H1 (cell line): ENCODE results near the gene KCTD19. TPM values are rescaled to one million over a fixed set of nuclear protein-coding genes. Genes with fewer than 3 reads are reported as not detected.

Experiments
- CTCF ChIA-PET: fragments of 300-600 bp; sonication (Branson Sonifier 250); formaldehyde crosslinking; loops from one replicate; lab custom pipeline; 2021; ENCODE audit not compliant: partially characterized antibody; lab: Charles Lee
- POLR2A ChIA-PET: fragments of 300-600 bp; sonication (Branson Sonifier 250); formaldehyde crosslinking; loops from one replicate; lab custom pipeline; 2021; ENCODE audit warnings: inconsistent platforms; ENCODE audit not compliant: partially characterized antibody; lab: Charles Lee
- DNase-seq, 2 experiments: peaks; one replicate each; pipeline versions ENCODE4 v3.0.0 to v3.0.0-alpha.2; 2010 to 2022; ENCODE audit warnings: low spot score in 2 of 2, low read depth in 1 of 2, mixed read lengths in 1 of 2
- FAIRE-seq: peaks from 2 replicates; lab custom pipeline; 2011; peaks lifted over from hg19 to GRCh38; lab: Jason Lieb, UNC
- H2AFZ ChIP-seq: 2 replicates; pipeline ENCODE4 v1.8.1; 2012; ENCODE audit warnings: low read length, inconsistent platforms
- H2AK5ac ChIP-seq: 2 replicates; pipeline ENCODE4 v1.6.1; 2013; ENCODE audit warnings: low read depth, low read length
- H2BK120ac ChIP-seq: replicated peaks from 2 replicates; pipeline ENCODE3; 2013; ENCODE audit warnings: low read depth, low read length, inconsistent platforms
- H2BK12ac ChIP-seq: 2 replicates; pipeline ENCODE4 v1.6.1; 2013; ENCODE audit warnings: low read depth, low read length
- H2BK15ac ChIP-seq: 2 replicates; pipeline ENCODE4 v1.6.1; 2013; ENCODE audit warnings: low read length
- H2BK20ac ChIP-seq: 2 replicates; pipeline ENCODE4 v1.6.1; 2013; ENCODE audit warnings: low read length
- H2BK5ac ChIP-seq: 2 replicates; pipeline ENCODE4 v1.6.1; 2013; ENCODE audit warnings: low read depth, low read length
- H3K14ac ChIP-seq: 2 replicates; pipeline ENCODE4 v1.6.1; 2013; ENCODE audit warnings: inconsistent platforms; ENCODE audit not compliant: insufficient read length
- H3K18ac ChIP-seq: 2 replicates; pipeline ENCODE4 v1.6.1; 2013; ENCODE audit warnings: low read length; ENCODE audit errors: extremely low read depth
- H3K23ac ChIP-seq: 2 replicates; pipeline ENCODE4 v1.6.1; 2013; ENCODE audit warnings: inconsistent platforms; ENCODE audit not compliant: insufficient read length
- H3K23me2 ChIP-seq: 2 replicates; pipeline ENCODE4 v1.6.1; 2013; ENCODE audit warnings: low read depth, low read length
- H3K27ac ChIP-seq: 2 replicates; pipeline ENCODE4 v1.6.1; 2011; ENCODE audit warnings: low read depth, low read length, inconsistent platforms
- H3K27me3 ChIP-seq, 4 experiments: replicated peaks in 1 of 4; 1 replicate in 1 of 4; 2 replicates in 3 of 4; pipeline versions ENCODE4 v1.6.1 to v1.8.1; 2011 to 2013; ENCODE audit warnings: low read length in 3 of 4, mild to moderate bottlenecking in 3 of 4, inconsistent platforms in 2 of 4, mixed read lengths in 2 of 4, moderate library complexity in 1 of 4; ENCODE audit not compliant: control insufficient read depth in 3 of 4, insufficient read depth in 3 of 4; ENCODE audit errors: extremely low read depth in 1 of 4
- H3K36me3 ChIP-seq, 4 experiments: 2 replicates each; pipeline versions ENCODE4 v1.6.1 to v1.8.1; 2011 to 2013; ENCODE audit warnings: mild to moderate bottlenecking in 4 of 4, low read length in 3 of 4, moderate library complexity in 2 of 4, control low read depth in 1 of 4, inconsistent platforms in 1 of 4; ENCODE audit not compliant: insufficient read depth in 4 of 4, control insufficient read depth in 2 of 4
- H3K4ac ChIP-seq: replicated peaks from 2 replicates; pipeline ENCODE3; 2013; ENCODE audit warnings: low read length, low read depth, mixed read lengths, inconsistent platforms; ENCODE audit not compliant: insufficient read length
- H3K4me1 ChIP-seq, 4 experiments: replicated peaks in 1 of 4; 1 replicate in 1 of 4; 2 replicates in 3 of 4; pipeline versions ENCODE4 v1.6.1 to v1.8.1; 2011 to 2013; ENCODE audit warnings: low read length in 3 of 4, inconsistent platforms in 2 of 4, mixed read lengths in 1 of 4; ENCODE audit not compliant: insufficient read depth in 4 of 4, control insufficient read depth in 3 of 4
- H3K4me2 ChIP-seq, 2 experiments: 2 replicates each; pipeline versions ENCODE4 v1.6.1 to v1.8.1; 2011 to 2013; ENCODE audit warnings: low read depth in 2 of 2, low read length in 2 of 2, control low read depth in 1 of 2, inconsistent platforms in 1 of 2, mild to moderate bottlenecking in 1 of 2; ENCODE audit not compliant: insufficient read depth in 1 of 2
- H3K4me3 ChIP-seq, 4 experiments: fragments of 200-600, 300-600 bp in 1 of 4; sonication (generic), shearing (Covaris generic), sonication (Bioruptor Twin) in 1 of 4; 2 replicates each; pipeline versions ENCODE4 v1.5.1 to v1.8.1; 2011 to 2016; ENCODE audit warnings: low read length in 4 of 4, low read depth in 3 of 4, control low read depth in 2 of 4, inconsistent platforms in 2 of 4, mild to moderate bottlenecking in 2 of 4, mixed read lengths in 1 of 4, moderate library complexity in 1 of 4; ENCODE audit not compliant: insufficient read depth in 2 of 4; ENCODE audit errors: extremely low read depth in 1 of 4
- H3K56ac ChIP-seq: replicated peaks from 2 replicates; pipeline ENCODE3; 2013; ENCODE audit warnings: low read depth, mild to moderate bottlenecking, mixed read lengths, low read length, inconsistent platforms; ENCODE audit not compliant: insufficient read length
- H3K79me1 ChIP-seq: 2 replicates; pipeline ENCODE4 v1.6.1; 2013; ENCODE audit warnings: low read depth, low read length, control low read depth
- H3K79me2 ChIP-seq, 2 experiments: 2 replicates each; pipeline versions ENCODE4 v1.6.1 to v1.8.1; 2012 to 2013; ENCODE audit warnings: low read length in 2 of 2, mild to moderate bottlenecking in 2 of 2, inconsistent platforms in 1 of 2; ENCODE audit not compliant: insufficient read depth in 2 of 2, control insufficient read depth in 1 of 2
- H3K9ac ChIP-seq, 4 experiments: replicated peaks in 1 of 4; 1 replicate in 1 of 4; 2 replicates in 3 of 4; pipeline versions ENCODE4 v1.6.1 to v1.8.1; 2011 to 2013; ENCODE audit warnings: low read depth in 3 of 4, low read length in 3 of 4, control low read depth in 2 of 4, mild to moderate bottlenecking in 2 of 4, moderate library complexity in 2 of 4, inconsistent platforms in 1 of 4; ENCODE audit errors: extremely low read depth in 1 of 4
- H3K9me3 ChIP-seq, 2 experiments: 2 replicates each; pipeline versions ENCODE4 v1.6.1 to v1.8.1; 2012 to 2013; ENCODE audit warnings: mild to moderate bottlenecking in 2 of 2, moderate library complexity in 2 of 2, control low read depth in 1 of 2, inconsistent platforms in 1 of 2, low read depth in 1 of 2, low read length in 1 of 2, mixed read lengths in 1 of 2; ENCODE audit not compliant: insufficient read depth in 2 of 2
- H4K20me1 ChIP-seq, 2 experiments: replicated peaks in 1 of 2; 2 replicates each; pipeline versions ENCODE3 to v1.8.1; 2011 to 2013; ENCODE audit warnings: inconsistent platforms in 2 of 2, low read length in 2 of 2, mild to moderate bottlenecking in 1 of 2; ENCODE audit not compliant: insufficient read depth in 2 of 2, control insufficient read depth in 1 of 2
- H4K5ac ChIP-seq: 2 replicates; pipeline ENCODE4 v1.6.1; 2013; ENCODE audit warnings: low read length, low read depth, mixed read lengths, inconsistent platforms; ENCODE audit not compliant: insufficient read length
- H4K8ac ChIP-seq: 2 replicates; pipeline ENCODE4 v1.8.0; 2013; ENCODE audit warnings: mild to moderate bottlenecking, moderate library complexity, low read length, inconsistent platforms; ENCODE audit not compliant: insufficient read depth; ENCODE audit errors: extremely low read depth
- H4K91ac ChIP-seq: replicated peaks from 2 replicates; pipeline ENCODE3; 2013; ENCODE audit warnings: low read length, mixed read lengths, inconsistent platforms; ENCODE audit not compliant: insufficient read length
- BRCA1 ChIP-seq: IDR thresholded peaks from 2 replicates; pipeline ENCODE4 v1.6.1; 2012; ENCODE audit warnings: low read depth, low read length, improper control_type of control experiment
- CTBP2 ChIP-seq: IDR thresholded peaks from 2 replicates; pipeline ENCODE4 v1.7.0; 2011; ENCODE audit warnings: borderline replicate concordance, mild to moderate bottlenecking, moderate library complexity, mixed read lengths, low read length; ENCODE audit not compliant: insufficient read depth, insufficient read length
- E2F6 ChIP-seq: IDR thresholded peaks from 2 replicates; pipeline ENCODE4 v1.6.1; 2012; ENCODE audit warnings: inconsistent platforms
- HDAC6 ChIP-seq: IDR thresholded peaks from one replicate; pipeline ENCODE4 v1.7.1; 2012; ENCODE audit warnings: low read depth, mild to moderate bottlenecking, inconsistent platforms, low read length, moderate library complexity
- USF2 ChIP-seq: IDR thresholded peaks from 2 replicates; pipeline ENCODE4 v1.6.1; 2011; ENCODE audit warnings: low read length, improper control_type of control experiment
- YY1 ChIP-seq: IDR thresholded peaks from 2 replicates; pipeline ENCODE4 v1.6.1; 2011; ENCODE audit warnings: low read depth, mild to moderate bottlenecking, low read length
- WGBS, 2 experiments: shearing (Covaris generic) in 1 of 2; methylation state at CpG; one replicate each; pipeline versions ENCODE4 v1.1.6 to v1.1.7; 2013 to 2015; ENCODE audit warnings: low lambda C conversion rate in 2 of 2, mixed read lengths in 2 of 2, inconsistent platforms in 1 of 2, low coverage in 1 of 2, missing lambda C conversion rate in 1 of 2; ENCODE audit not compliant: insufficient replicate concordance in 2 of 2, insufficient coverage in 1 of 2, insufficient read length in 1 of 2; ENCODE audit errors: extremely low coverage in 1 of 2, missing lambda C conversion rate in 1 of 2; 5-methylcytosine and 5-hydroxymethylcytosine counted together
- polyA plus RNA-seq, 7 experiments: library from polyadenylated mRNA; depleted of rRNA in 3 of 7; stranded (reverse) in 5 of 7; unstranded in 2 of 7; fragments of >200 nt in 5 of 7; fragments of 200-250 nt in 2 of 7; gene quantifications; 1 replicate in 5 of 7; 2 replicates in 1 of 7; 4 replicates in 1 of 7; pipeline versions ENCODE4 v1.2.1 to v1.2.3, GENCODE V29; 2011 to 2013; ENCODE audit warnings: missing spikeins in 2 of 7, mixed read lengths in 2 of 7
- total RNA-seq: library from RNA; stranded (reverse); fragmentation: NEBNext Ultra II Directional; extraction: Animal tissue kit (Norgen Biotek cat#: 25700); gene quantifications from 2 replicates; pipeline ENCODE4 v1.2.1, GENCODE V29; 2021

The KCTD19 gene
- total and polyA plus RNA-seq, 2 of the 8 experiments (the other 6 are each of a cell fraction or from before 2014, with no cell fraction given): 0.06 to 0.24 TPM

- Histone ChIP-seq H2BK120ac (no peak overlapping the region), H3K23ac (no peak overlapping the region), H3K9ac (no peak overlapping the region), H3K4me3 (no peak overlapping the region), H3K27ac (no peak overlapping the region), H4K20me1 (peaks cover 2 to 9% of the 10 kb centered on the region in 2 experiments), H2AK5ac (no peak overlapping the region), H4K5ac (no peak overlapping the region), H3K9me3 (no peaks in the 10 kb centered on the region), H3K14ac (no peak overlapping the region), H3K18ac (no peak overlapping the region), H2BK5ac (no peak overlapping the region), H3K4ac (no peak overlapping the region), H3K23me2 (no peaks in the 10 kb centered on the region), H4K91ac (no peak overlapping the region), H3K4me1 (peaks cover 0 to 2% (median 0%) of the 10 kb centered on the region in 4 experiments; a peak in 1 of 7 replicates), H3K56ac (no peak overlapping the region), H4K8ac (no peak overlapping the region), H2AFZ (no peak overlapping the region), H2BK12ac (no peak overlapping the region), H3K79me1 (no peaks in the 10 kb centered on the region), H3K4me2 (no peak overlapping the region), H3K36me3 (no peaks in the 10 kb centered on the region), H2BK20ac (no peak overlapping the region), H3K79me2 (no peaks in the 10 kb centered on the region), H3K27me3 (no peaks in the 10 kb centered on the region; a peak in 3 of 7 replicates), H2BK15ac (no peak overlapping the region)
- DNase-seq (no peak), FAIRE-seq (no peak)
- 93% methylated on average over 13 of the region's 14 CpGs; no CpG with 5 or more reads in 1 of the 2 experiments for WGBS, 2 experiments
- CTCF ChIA-PET: interaction anchor here (0.7 to 10.5 kb wide), 10 partner anchors 9 to 313 kb away, joined by 3 to 217 read pairs (median 4); partner anchors contain the start of gene TPPP3
- POLR2A ChIA-PET: no interaction called here
- no peak for TF ChIP-seq HDAC6
- TF ChIP-seq E2F6: no peak
- no peak for TF ChIP-seq CTBP2
- TF ChIP-seq USF2: no peak
- TF ChIP-seq BRCA1: no peak
- no peak for TF ChIP-seq YY1
Observed at GRCh38 chr16:67287960-67288359, 38.6 kb downstream of the KCTD19 start.
